HK-2 (cell line): ENCODE results near the gene RHBDF1.

ENCODE experiments used
- DNase-seq: peaks from one replicate; pipeline ENCODE4 v3.0.0-alpha.2; 2018; ENCODE audit not compliant: unreplicated experiment

RHBDF1 gene

GRCh38 chr16:74747-75334 is 2.4 kb upstream of the RHBDF1 start:
- DNase-seq: no peak

GRCh38 chr16:74051-74746 is 1.8 kb upstream of the RHBDF1 start:
- DNase-seq: no peak

GRCh38 chr16:71540-72401 is 660 bp downstream of the RHBDF1 start:
- DNase-seq: peak; percentile 57

GRCh38 chr16:71210-71539 is 1.3 kb downstream of the RHBDF1 start:
- no peak for DNase-seq

- no peak for DNase-seq
These were observed 3.2 kb downstream of the RHBDF1 start for GRCh38 chr16:69181-69580.

GRCh38 chr16:67884-68789 is 4.3 kb downstream of the RHBDF1 start:
- no peak for DNase-seq

GRCh38 chr16:67183-67791 is 5.1 kb downstream of the RHBDF1 start:
- no peak for DNase-seq

GRCh38 chr16:66309-67182 is 5.9 kb downstream of the RHBDF1 start:
- no peak for DNase-seq

- peak; percentile 77 for DNase-seq
These were observed 6.7 kb downstream of the RHBDF1 start for GRCh38 chr16:65745-66144.

GRCh38 chr16:64914-65255 is 7.5 kb downstream of the RHBDF1 start:
- no peak for DNase-seq

- DNase-seq: no peak
These were observed 8.2 kb downstream of the RHBDF1 start for GRCh38 chr16:63998-64913.

GRCh38 chr16:63466-63865 is 9.0 kb downstream of the RHBDF1 start:
- DNase-seq: no peak

- no peak for DNase-seq
These were observed 9.5 kb downstream of the RHBDF1 start for GRCh38 chr16:62968-63391.

GRCh38 chr16:62283-62967 is 10.0 kb downstream of the RHBDF1 start:
- DNase-seq: no peak

- DNase-seq: no peak
These were observed 10.6 kb downstream of the RHBDF1 start for GRCh38 chr16:61879-62281.

- no peak for DNase-seq
These were observed 11.2 kb downstream of the RHBDF1 start for GRCh38 chr16:60929-61878.

- no peak for DNase-seq
These were observed 12.3 kb downstream of the RHBDF1 start for GRCh38 chr16:60166-60565.
